Astrocyte (in vitro differentiated cells and primary cell): ENCODE measurements around the gene FUT6. TPM values are rescaled to one million over a fixed set of nuclear protein-coding genes. Genes with fewer than 3 reads are reported as not detected.

Experiments
- DNase-seq: peaks from one replicate; pipeline ENCODE4 v3.0.0-alpha.2; 2010; ENCODE audit warnings: low read depth
- FAIRE-seq: peaks from 2 replicates; lab custom pipeline; 2011; peaks lifted over from hg19 to GRCh38; lab: Jason Lieb, UNC
- H2AFZ ChIP-seq: 2 replicates; pipeline ENCODE4 v1.6.0; 2012; ENCODE audit warnings: low read depth, low read length, inconsistent platforms
- H3K27ac ChIP-seq: 2 replicates; pipeline ENCODE4 v1.5.1; 2011; ENCODE audit warnings: low read depth, low read length, inconsistent platforms
- H3K27me3 ChIP-seq: 2 replicates; pipeline ENCODE4 v1.6.0; 2011; ENCODE audit warnings: low read length, inconsistent platforms; ENCODE audit not compliant: insufficient read depth
- H3K36me3 ChIP-seq: 2 replicates; pipeline ENCODE4 v1.5.1; 2011; ENCODE audit warnings: low read length, inconsistent platforms; ENCODE audit not compliant: insufficient read depth
- H3K4me1 ChIP-seq: 2 replicates; pipeline ENCODE4 v1.5.1; 2011; ENCODE audit warnings: low read length, inconsistent platforms; ENCODE audit not compliant: insufficient read depth
- H3K4me2 ChIP-seq: 2 replicates; pipeline ENCODE4 v1.6.0; 2012; ENCODE audit warnings: low read length, inconsistent platforms
- H3K4me3 ChIP-seq: 2 replicates; pipeline ENCODE4 v1.5.1; 2011; ENCODE audit warnings: low read depth, mild to moderate bottlenecking, low read length, inconsistent platforms; ENCODE audit not compliant: insufficient read depth
- H3K79me2 ChIP-seq: 2 replicates; pipeline ENCODE4 v1.6.0; 2012; ENCODE audit warnings: mild to moderate bottlenecking, low read length, inconsistent platforms; ENCODE audit not compliant: insufficient read depth
- H3K9ac ChIP-seq: 2 replicates; pipeline ENCODE4 v1.6.0; 2012; ENCODE audit warnings: mild to moderate bottlenecking, low read length, inconsistent platforms
- H3K9me3 ChIP-seq: 2 replicates; pipeline ENCODE4 v1.5.1; 2012; ENCODE audit warnings: low read depth, mild to moderate bottlenecking, low read length, inconsistent platforms; ENCODE audit not compliant: insufficient read depth
- H4K20me1 ChIP-seq: 2 replicates; pipeline ENCODE4 v1.6.0; 2012; ENCODE audit warnings: low read length, inconsistent platforms; ENCODE audit not compliant: insufficient read depth
- H3K27ac Mint-ChIP-seq: one replicate; pipeline ENCODE4 v1.8.0; 2021; ENCODE audit warnings: mild to moderate bottlenecking, mixed read lengths; ENCODE audit not compliant: unreplicated experiment
- H3K27me3 Mint-ChIP-seq: one replicate; pipeline ENCODE4 v1.8.0; 2021; ENCODE audit warnings: low read depth, mixed read lengths; ENCODE audit not compliant: unreplicated experiment
- H3K36me3 Mint-ChIP-seq: one replicate; pipeline ENCODE4 v1.8.0; 2021; ENCODE audit warnings: low read depth, mixed read lengths; ENCODE audit not compliant: unreplicated experiment
- H3K4me1 Mint-ChIP-seq: one replicate; pipeline ENCODE4 v1.8.0; 2021; ENCODE audit warnings: low read depth, mixed read lengths; ENCODE audit not compliant: unreplicated experiment
- H3K4me3 Mint-ChIP-seq: one replicate; pipeline ENCODE4 v1.8.0; 2021; ENCODE audit warnings: mild to moderate bottlenecking, moderate library complexity, mixed read lengths; ENCODE audit not compliant: unreplicated experiment
- H3K9me3 Mint-ChIP-seq: one replicate; pipeline ENCODE4 v1.8.0; 2021; ENCODE audit warnings: mild to moderate bottlenecking, mixed read lengths; ENCODE audit not compliant: unreplicated experiment
- EZH2 ChIP-seq: IDR thresholded peaks from 2 replicates; pipeline ENCODE4 v1.6.1; 2012; ENCODE audit warnings: mild to moderate bottlenecking, low read length, inconsistent platforms; ENCODE audit not compliant: insufficient read depth
- total RNA-seq: library from RNA; stranded (reverse); gene quantifications from 2 replicates; pipeline ENCODE4 v1.2.1, GENCODE V29; 2021
- TF ChIP-seq, protein P1 (sequence below): IDR thresholded peaks from 2 replicates; pipeline ENCODE4 v1.5.1; 2011; ENCODE audit warnings: low read depth, mild to moderate bottlenecking, inconsistent platforms, low read length, moderate library complexity; ENCODE audit not compliant: insufficient read depth

The FUT6 gene
- total RNA-seq, 1 donor from 2014 or later: 0.09 TPM

DNA sequence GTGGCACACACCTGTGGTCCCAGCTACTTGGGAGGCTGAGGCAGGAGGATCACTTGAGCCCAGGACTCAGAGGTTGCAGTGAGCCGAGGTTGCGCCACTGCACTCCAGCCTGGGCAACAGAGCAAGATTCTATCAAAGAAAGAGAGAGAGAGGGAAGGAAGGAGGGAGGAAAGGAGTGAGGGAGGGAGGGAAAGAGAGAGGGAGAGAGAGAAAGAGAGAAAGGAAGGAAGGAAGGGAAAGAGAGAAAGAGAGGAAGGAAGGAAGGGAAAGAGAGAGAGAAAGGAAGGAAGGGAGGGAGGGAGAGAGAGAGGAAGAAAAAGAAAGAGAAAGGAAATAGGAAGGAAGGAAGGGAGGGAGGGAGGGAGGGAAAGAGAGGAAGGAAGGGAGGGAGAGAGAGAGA lies 22.3 kb downstream of the FUT6 start:
- H3K9me3 ChIP-seq: no peaks in the 10 kb centered on the region
- Mint-ChIP-seq H3K4me3 (no peak overlapping the region), H3K27me3 (peaks cover 20% of the 10 kb centered on the region), H3K9me3 (peaks cover 3% of the 10 kb centered on the region), H3K27ac (no peak overlapping the region), H3K4me1 (no peaks in the 10 kb centered on the region), H3K36me3 (no peaks in the 10 kb centered on the region)
- H4K20me1 ChIP-seq: no peaks in the 10 kb centered on the region
- no peaks in the 10 kb centered on the region for H3K79me2 ChIP-seq
- H3K27me3 ChIP-seq: peaks cover 8% of the 10 kb centered on the region
- no peak overlapping the region for H3K9ac ChIP-seq
- H3K4me1 ChIP-seq: no peaks in the 10 kb centered on the region
- TF ChIP-seq, protein P1, sequence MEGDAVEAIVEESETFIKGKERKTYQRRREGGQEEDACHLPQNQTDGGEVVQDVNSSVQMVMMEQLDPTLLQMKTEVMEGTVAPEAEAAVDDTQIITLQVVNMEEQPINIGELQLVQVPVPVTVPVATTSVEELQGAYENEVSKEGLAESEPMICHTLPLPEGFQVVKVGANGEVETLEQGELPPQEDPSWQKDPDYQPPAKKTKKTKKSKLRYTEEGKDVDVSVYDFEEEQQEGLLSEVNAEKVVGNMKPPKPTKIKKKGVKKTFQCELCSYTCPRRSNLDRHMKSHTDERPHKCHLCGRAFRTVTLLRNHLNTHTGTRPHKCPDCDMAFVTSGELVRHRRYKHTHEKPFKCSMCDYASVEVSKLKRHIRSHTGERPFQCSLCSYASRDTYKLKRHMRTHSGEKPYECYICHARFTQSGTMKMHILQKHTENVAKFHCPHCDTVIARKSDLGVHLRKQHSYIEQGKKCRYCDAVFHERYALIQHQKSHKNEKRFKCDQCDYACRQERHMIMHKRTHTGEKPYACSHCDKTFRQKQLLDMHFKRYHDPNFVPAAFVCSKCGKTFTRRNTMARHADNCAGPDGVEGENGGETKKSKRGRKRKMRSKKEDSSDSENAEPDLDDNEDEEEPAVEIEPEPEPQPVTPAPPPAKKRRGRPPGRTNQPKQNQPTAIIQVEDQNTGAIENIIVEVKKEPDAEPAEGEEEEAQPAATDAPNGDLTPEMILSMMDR: no peak
- TF ChIP-seq EZH2: no peak
- no peak overlapping the region for H2AFZ ChIP-seq
- H3K4me3 ChIP-seq: no peak overlapping the region
- no peak overlapping the region for H3K4me2 ChIP-seq
- DNase-seq (no peak), FAIRE-seq (no peak)
- H3K36me3 ChIP-seq: no peaks in the 10 kb centered on the region
- H3K27ac ChIP-seq: no peak overlapping the region

DNA sequence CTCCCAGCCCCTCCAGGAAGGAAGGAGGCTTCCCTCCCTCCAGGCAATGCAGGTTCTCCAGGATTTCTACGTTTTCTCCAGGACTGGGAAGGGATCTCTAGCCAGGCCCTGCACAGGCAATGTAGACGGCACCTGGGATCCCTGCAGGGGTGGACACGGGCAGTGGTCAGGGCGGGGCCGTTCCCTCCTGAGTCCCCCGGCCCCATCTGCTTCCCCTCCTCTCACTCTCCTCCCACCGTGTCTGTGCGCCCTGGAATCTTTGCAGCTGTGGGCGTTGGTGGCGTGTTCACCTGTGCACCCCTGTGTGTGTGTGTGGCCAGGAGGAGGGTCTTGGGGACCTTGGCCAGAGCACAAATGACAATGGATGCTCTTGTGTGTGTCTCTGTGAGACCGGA lies 24.7 kb downstream of the FUT6 start:
- peaks cover 8% of the 10 kb centered on the region for H3K27me3 ChIP-seq
- H3K9me3 ChIP-seq: no peaks in the 10 kb centered on the region
- FAIRE-seq: no peak
- H3K4me1 ChIP-seq: no peaks in the 10 kb centered on the region
- no peak overlapping the region for H2AFZ ChIP-seq
- Mint-ChIP-seq H3K4me1 (no peaks in the 10 kb centered on the region), H3K27me3 (peaks cover 17% of the 10 kb centered on the region), H3K27ac (no peak overlapping the region), H3K36me3 (no peaks in the 10 kb centered on the region), H3K9me3 (peaks cover 3% of the 10 kb centered on the region), H3K4me3 (no peak overlapping the region)
- TF ChIP-seq, protein P1: no peak
- TF ChIP-seq EZH2: no peak
- H3K36me3 ChIP-seq: no peaks in the 10 kb centered on the region
- H3K79me2 ChIP-seq: no peaks in the 10 kb centered on the region
- DNase-seq: no peak
- no peak overlapping the region for H3K27ac ChIP-seq
- H3K9ac ChIP-seq: no peak overlapping the region
- H3K4me3 ChIP-seq: no peak overlapping the region
- H4K20me1 ChIP-seq: no peaks in the 10 kb centered on the region
- no peak overlapping the region for H3K4me2 ChIP-seq

DNA sequence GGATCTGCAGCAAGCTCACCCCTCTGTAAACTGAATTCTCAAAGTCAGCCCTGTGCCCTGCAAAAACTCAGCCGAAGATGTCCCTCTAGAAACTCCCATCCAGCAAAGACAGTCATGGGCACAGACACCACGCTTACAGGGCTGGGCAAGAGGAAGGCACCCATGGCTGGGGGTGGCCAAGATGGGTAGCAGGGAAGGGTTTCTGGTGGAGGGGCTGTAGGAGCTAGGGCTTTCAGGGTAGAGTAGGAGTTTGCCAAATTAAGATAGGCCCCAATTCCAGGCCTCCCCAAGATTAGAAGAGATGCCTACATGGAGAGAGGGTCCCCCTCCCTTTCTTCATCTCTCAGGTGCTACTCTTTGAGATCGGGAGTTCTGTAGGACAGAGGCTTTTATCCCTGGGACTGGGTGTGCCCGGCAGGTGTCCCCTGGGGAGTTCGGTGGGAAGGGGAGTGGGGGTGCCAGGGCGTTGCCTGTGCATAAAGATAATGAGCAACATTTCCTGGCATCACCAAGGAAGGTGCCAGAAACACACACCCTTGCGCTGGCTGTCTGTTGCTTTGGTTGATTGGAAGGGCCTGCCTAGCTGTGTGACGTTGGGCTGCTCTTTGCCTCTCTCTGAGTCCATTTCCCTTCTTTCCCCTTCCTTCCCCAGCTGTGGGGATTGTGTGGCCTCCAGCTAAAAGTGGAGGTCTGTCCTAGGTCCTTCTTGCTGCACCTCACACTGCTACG lies 25.2 kb downstream of the FUT6 start:
- H3K27me3 Mint-ChIP-seq: peaks cover 17% of the 10 kb centered on the region
- Histone ChIP-seq H3K27me3 (peaks cover 8% of the 10 kb centered on the region), H3K9ac (no peak overlapping the region), H3K36me3 (no peaks in the 10 kb centered on the region), H3K27ac (no peak overlapping the region), H3K79me2 (no peaks in the 10 kb centered on the region), H3K4me1 (no peaks in the 10 kb centered on the region), H4K20me1 (no peaks in the 10 kb centered on the region), H2AFZ (no peak overlapping the region), H3K4me3 (no peak overlapping the region), H3K4me2 (no peak overlapping the region), H3K9me3 (no peaks in the 10 kb centered on the region)
- H3K27ac Mint-ChIP-seq: peak overlapping the region; percentile 62
- TF ChIP-seq, protein P1: no peak
- TF ChIP-seq EZH2: no peak
- no peaks in the 10 kb centered on the region for H3K36me3 Mint-ChIP-seq
- no peak for FAIRE-seq
- H3K4me1 Mint-ChIP-seq: no peaks in the 10 kb centered on the region
- no peak for DNase-seq
- H3K9me3 Mint-ChIP-seq: peaks cover 3% of the 10 kb centered on the region
- H3K4me3 Mint-ChIP-seq: no peak overlapping the region
